Endothelial cell of umbilical vein (primary cell): ENCODE measurements around the gene CACNA2D2.

Source experiments
- POLR2AphosphoS5 ChIP-seq: IDR thresholded peaks from 2 replicates; pipeline ENCODE4 v1.6.1; 2012; ENCODE audit warnings: low read depth, mild to moderate bottlenecking, control low read depth, low read length, moderate library complexity; ENCODE audit not compliant: insufficient read depth
- TF ChIP-seq, protein P1 (sequence below), 2 donors: IDR thresholded peaks; 1 replicate in 1 of 2; 2 replicates in 1 of 2; pipeline ENCODE4 v1.5.1; 2011; ENCODE audit warnings: low read length in 2 of 2, mild to moderate bottlenecking in 2 of 2, moderate library complexity in 2 of 2, control low read depth in 1 of 2, inconsistent platforms in 1 of 2, low read depth in 1 of 2; ENCODE audit not compliant: insufficient read depth in 1 of 2; ENCODE audit errors: extremely low read depth in 1 of 2

DNA sequence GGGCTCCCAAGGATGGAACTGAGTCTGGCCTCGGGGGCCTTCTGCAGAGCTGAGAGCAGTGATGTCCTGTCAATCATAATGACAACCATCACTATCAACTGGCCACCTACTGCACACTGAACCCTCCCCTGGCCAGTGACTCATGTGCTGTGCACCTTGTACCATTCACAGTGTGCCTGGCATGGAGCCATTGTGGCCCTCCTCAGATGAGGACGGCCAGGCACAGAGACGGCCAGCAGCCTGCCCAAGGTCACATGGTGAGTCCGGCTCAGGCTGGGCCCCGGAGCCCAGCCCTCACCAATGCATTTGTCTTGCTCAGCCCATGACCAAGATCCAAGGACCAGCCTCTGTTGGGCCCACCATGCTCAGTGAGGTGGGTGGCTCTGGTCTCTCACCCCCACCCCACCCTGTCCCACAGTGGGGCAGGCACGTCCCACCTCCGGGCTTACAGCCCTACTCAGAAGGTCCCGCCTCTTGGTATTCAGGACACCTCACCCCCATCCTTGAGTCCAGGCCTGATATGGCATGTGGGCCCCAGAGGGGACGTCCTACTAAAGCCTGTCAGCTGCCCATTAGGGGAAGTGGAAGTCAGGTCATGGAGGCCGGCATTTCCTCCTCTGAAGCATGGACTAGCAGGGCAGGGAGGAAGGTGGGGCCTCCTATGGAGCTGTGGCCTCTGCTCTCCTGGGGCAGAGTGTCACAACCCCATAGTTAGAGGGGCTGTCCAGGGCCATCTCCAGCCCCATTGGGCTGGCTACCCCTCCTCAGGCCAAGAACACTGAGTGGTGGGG lies 108.2 kb downstream of the CACNA2D2 start:
- TF ChIP-seq, protein P1, sequence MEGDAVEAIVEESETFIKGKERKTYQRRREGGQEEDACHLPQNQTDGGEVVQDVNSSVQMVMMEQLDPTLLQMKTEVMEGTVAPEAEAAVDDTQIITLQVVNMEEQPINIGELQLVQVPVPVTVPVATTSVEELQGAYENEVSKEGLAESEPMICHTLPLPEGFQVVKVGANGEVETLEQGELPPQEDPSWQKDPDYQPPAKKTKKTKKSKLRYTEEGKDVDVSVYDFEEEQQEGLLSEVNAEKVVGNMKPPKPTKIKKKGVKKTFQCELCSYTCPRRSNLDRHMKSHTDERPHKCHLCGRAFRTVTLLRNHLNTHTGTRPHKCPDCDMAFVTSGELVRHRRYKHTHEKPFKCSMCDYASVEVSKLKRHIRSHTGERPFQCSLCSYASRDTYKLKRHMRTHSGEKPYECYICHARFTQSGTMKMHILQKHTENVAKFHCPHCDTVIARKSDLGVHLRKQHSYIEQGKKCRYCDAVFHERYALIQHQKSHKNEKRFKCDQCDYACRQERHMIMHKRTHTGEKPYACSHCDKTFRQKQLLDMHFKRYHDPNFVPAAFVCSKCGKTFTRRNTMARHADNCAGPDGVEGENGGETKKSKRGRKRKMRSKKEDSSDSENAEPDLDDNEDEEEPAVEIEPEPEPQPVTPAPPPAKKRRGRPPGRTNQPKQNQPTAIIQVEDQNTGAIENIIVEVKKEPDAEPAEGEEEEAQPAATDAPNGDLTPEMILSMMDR (IDR thresholded peaks at IDR 0.05; ENCODE audit: extremely low read depth in 1 of 2, insufficient read depth in 1 of 2, low read depth in 1 of 2, low read length in 2 of 2): no peak
- no peak for TF ChIP-seq POLR2AphosphoS5
